Ascending aorta (tissue), 2 donors: ENCODE data around the gene MFNG. TPM values are rescaled to one million over a fixed set of nuclear protein-coding genes. Genes with fewer than 3 reads are reported as not detected.
"Not testable (repeated sequence)": the region's sequence is repeated elsewhere in the genome, so short reads cannot be mapped to it uniquely, and the experiment has no call there.

Experiments used
- DNase-seq, 2 donors: peaks; one replicate each; pipeline ENCODE4 v3.0.0-alpha.2; 2019; ENCODE audit warnings: low spot score in 2 of 2
- H3K27ac ChIP-seq, 2 donors: fragments of 200-600 bp; sonication (generic); one replicate each; pipeline ENCODE4 v1.5.1; 2016 to 2017; ENCODE audit warnings: mild to moderate bottlenecking in 1 of 2
- H3K27me3 ChIP-seq: fragments of 200-600 bp; sonication (generic); one replicate; pipeline ENCODE4 v1.5.1; 2017
- H3K36me3 ChIP-seq, 2 donors: fragments of 200-600 bp; sonication (generic); one replicate each; pipeline ENCODE4 v1.5.1; 2016
- H3K4me1 ChIP-seq, 2 donors: fragments of 200-600 bp; sonication (generic); one replicate each; pipeline ENCODE4 v1.5.1; 2016 to 2017; ENCODE audit warnings: mild to moderate bottlenecking in 1 of 2
- H3K4me3 ChIP-seq, 2 donors: fragments of 200-600 bp; sonication (generic); one replicate each; pipeline ENCODE4 v1.5.1; 2016 to 2017; ENCODE audit warnings: mild to moderate bottlenecking in 1 of 2
- H3K9me3 ChIP-seq, 2 donors: fragments of 200-600 bp; sonication (generic); one replicate each; pipeline ENCODE4 v1.5.1; 2016
- intact Hi-C: fragments of 100-400 bp; cut with DNase I; formaldehyde crosslinking; loops from one replicate; pipeline ENCODE4 v1.15.1; 2023
- total RNA-seq: library from RNA; depleted of rRNA; stranded (reverse); fragments of >200 nt; gene quantifications from one replicate; pipeline ENCODE4 v1.1.0, GENCODE V29; 2016
- TF ChIP-seq, protein P1 (sequence below), 3 experiments: fragments of 200-600 bp in 2 of 3; fragments of 450-650 bp in 1 of 3; sonication (generic) in 2 of 3; IDR thresholded peaks; one replicate each; pipeline ENCODE4 v1.5.1; 2016 to 2019; ENCODE audit warnings: antibody characterized with exemption in 3 of 3, mild to moderate bottlenecking in 1 of 3, moderate library complexity in 1 of 3

Gene MFNG
- total RNA-seq, result 101 TPM

DNA sequence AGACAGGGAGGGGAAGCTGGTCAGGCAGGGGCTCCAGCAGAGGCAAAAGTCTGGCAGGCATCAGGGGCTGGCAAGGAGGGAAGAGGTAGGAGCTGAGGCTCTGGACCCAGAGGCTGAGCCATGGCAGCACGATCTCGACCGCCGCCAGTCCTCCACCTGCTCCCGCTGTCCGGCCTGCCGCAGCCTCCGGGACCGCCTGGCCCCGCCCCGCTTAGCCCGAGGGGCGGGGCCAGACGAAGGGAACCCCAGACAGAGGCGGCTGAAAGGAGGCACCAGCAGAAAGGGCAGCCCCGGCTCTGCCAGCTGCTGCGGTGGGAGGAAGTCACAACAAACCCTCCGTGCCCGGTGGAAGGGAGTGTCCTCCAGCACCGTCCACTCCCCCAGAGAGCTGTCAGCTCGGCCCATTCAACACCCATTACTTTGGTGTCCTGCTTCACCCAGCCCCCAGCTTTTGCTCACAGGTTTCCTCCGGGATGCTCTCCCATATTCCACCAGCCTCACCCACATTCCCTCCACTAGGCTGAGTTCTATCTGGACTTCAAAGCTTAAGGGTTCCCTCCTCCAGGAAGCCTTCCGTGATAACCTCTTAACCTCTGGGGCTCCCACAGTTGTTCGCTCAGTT is at the start of gene MFNG:
Gene MFNG (minus strand): TSS at position 161 of the 622 bp plus-strand sequence. CDS start 207 bp downstream, outside the sequence.
- Histone ChIP-seq H3K9me3 (no peaks in the 10 kb centered on the region), H3K4me3 (peak within 1 kb of the TSS; percentile 8 to 46), H3K4me1 (peaks cover 10 to 15% of the 10 kb centered on the region in 2 donors), H3K27ac (peak within 1 kb of the TSS; percentile 12 to 55), H3K36me3 (no peaks in the 10 kb centered on the region), H3K27me3 (no peaks in the 10 kb centered on the region)
- TF ChIP-seq, protein P1, sequence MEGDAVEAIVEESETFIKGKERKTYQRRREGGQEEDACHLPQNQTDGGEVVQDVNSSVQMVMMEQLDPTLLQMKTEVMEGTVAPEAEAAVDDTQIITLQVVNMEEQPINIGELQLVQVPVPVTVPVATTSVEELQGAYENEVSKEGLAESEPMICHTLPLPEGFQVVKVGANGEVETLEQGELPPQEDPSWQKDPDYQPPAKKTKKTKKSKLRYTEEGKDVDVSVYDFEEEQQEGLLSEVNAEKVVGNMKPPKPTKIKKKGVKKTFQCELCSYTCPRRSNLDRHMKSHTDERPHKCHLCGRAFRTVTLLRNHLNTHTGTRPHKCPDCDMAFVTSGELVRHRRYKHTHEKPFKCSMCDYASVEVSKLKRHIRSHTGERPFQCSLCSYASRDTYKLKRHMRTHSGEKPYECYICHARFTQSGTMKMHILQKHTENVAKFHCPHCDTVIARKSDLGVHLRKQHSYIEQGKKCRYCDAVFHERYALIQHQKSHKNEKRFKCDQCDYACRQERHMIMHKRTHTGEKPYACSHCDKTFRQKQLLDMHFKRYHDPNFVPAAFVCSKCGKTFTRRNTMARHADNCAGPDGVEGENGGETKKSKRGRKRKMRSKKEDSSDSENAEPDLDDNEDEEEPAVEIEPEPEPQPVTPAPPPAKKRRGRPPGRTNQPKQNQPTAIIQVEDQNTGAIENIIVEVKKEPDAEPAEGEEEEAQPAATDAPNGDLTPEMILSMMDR (IDR thresholded peaks at IDR 0.05), result no peak
- DNase-seq, result peak; percentile 49 to 78
- intact Hi-C loops, result no loop called here

DNA sequence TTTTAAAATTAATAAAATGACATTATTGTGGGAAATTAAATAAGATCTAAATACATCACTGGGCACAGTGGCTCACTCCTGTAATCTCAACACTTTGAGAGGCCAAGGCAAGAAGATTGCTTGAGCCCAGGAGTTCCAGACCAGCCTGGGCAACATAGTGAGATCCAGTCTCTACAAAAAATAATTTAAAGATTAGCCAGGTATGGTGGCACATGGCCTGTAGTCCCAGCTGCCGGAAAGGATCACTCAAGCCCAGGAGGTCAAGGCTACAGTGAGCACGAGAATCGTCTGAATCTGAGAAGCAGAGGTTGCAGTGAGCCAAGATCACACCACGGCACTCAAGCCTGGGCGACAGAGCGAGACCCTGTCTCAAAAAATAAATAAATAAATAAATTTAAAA is 49.0 kb upstream of the MFNG start:
- intact Hi-C loops, result no loop called here
- DNase-seq, result no peak
- Histone ChIP-seq H3K4me3 (no peak overlapping the region), H3K36me3 (no peaks in the 10 kb centered on the region), H3K9me3 (no peaks in the 10 kb centered on the region), H3K27me3 (no peaks in the 10 kb centered on the region), H3K27ac (no peak overlapping the region), H3K4me1 (peaks cover 0 to 4% of the 10 kb centered on the region in 2 donors)
- TF ChIP-seq, protein P1 (IDR thresholded peaks at IDR 0.05), result no peak

DNA sequence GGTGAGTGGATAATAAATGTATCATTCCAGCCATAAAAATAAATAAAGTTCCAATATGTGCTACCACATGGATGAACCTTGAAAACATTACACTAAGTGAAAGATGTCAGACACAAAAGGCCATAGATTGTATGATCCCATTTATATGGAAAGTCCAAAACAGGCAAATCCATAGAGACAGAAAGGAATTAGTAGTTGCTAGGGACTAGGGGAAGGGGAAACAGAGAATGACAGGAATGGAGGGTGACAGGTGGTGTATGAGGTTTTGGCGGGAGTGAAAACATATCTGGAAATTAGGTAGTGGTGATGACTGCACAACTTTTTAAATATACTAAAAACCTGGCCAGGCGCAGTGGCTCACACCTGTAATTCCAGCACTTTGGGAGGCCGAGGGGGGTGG is 48.3 kb upstream of the MFNG start:
- H3K4me3 ChIP-seq, result no peak overlapping the region
- TF ChIP-seq, protein P1 (IDR thresholded peaks at IDR 0.05), result no peak
- no peak overlapping the region for H3K27ac ChIP-seq
- H3K9me3 ChIP-seq, result no peaks in the 10 kb centered on the region
- no peaks in the 10 kb centered on the region for H3K36me3 ChIP-seq
- intact Hi-C loops, result no loop called here
- no peak for DNase-seq
- no peaks in the 10 kb centered on the region for H3K27me3 ChIP-seq
- peaks cover 0 to 4% of the 10 kb centered on the region in 2 donors for H3K4me1 ChIP-seq

- H3K4me3 ChIP-seq, result no peak overlapping the region
- no peaks in the 10 kb centered on the region for H3K36me3 ChIP-seq
- H3K9me3 ChIP-seq, result no peaks in the 10 kb centered on the region
- TF ChIP-seq, protein P1 (IDR thresholded peaks at IDR 0.05), result no peak
- no peak overlapping the region for H3K27ac ChIP-seq
- H3K27me3 ChIP-seq, result no peaks in the 10 kb centered on the region
- H3K4me1 ChIP-seq, result peaks cover 0 to 4% of the 10 kb centered on the region in 2 donors
- intact Hi-C loops, result no loop called here
- DNase-seq, result no peak
Observed at GRCh38 chr22:37533995-37534394, 47.8 kb upstream of the MFNG start.

GRCh38 chr22:37529652-37530345 is 43.6 kb upstream of the MFNG start:
- Histone ChIP-seq H3K4me3 (no peak overlapping the region), H3K4me1 (no peaks in the 10 kb centered on the region), H3K27me3 (no peaks in the 10 kb centered on the region), H3K27ac (no peak overlapping the region), H3K36me3 (no peaks in the 10 kb centered on the region), H3K9me3 (no peaks in the 10 kb centered on the region)
- intact Hi-C loops, result no loop called here
- no peak for DNase-seq
- TF ChIP-seq, protein P1 (IDR thresholded peaks at IDR 0.05), result no peak

- DNase-seq, H3K4me3 ChIP-seq, H3K9me3 ChIP-seq, H3K27me3 ChIP-seq, H3K27ac ChIP-seq, intact Hi-C loops, H3K4me1 ChIP-seq, H3K36me3 ChIP-seq: not testable (repeated sequence)
Observed at GRCh38 chr22:37527952-37528351, 41.8 kb upstream of the MFNG start.

- H3K27me3 ChIP-seq, H3K36me3 ChIP-seq, DNase-seq, intact Hi-C loops, H3K27ac ChIP-seq, H3K4me1 ChIP-seq, H3K4me3 ChIP-seq, H3K9me3 ChIP-seq: not testable (repeated sequence)
Observed at GRCh38 chr22:37527081-37527752, 41.0 kb upstream of the MFNG start.
